ENCODE results near the gene EREG. TPM values are rescaled to one million over a fixed set of nuclear protein-coding genes. Genes with fewer than 3 reads are reported as not detected.

EREG gene
- total and polyA plus RNA-seq, 4 donors: 0.12 to 0.30 (median 0.14) TPM; not detected in 1

- no peaks in the 10 kb centered on the region for H3K4me1 ChIP-seq (ENCODE audit: control insufficient read depth, insufficient read depth, low read length)
- H3K27me3 ChIP-seq (ENCODE audit: control insufficient read depth, insufficient read depth, low read length): no peaks in the 10 kb centered on the region
- no peaks in the 10 kb centered on the region for H3K36me3 ChIP-seq (ENCODE audit: control insufficient read depth, insufficient read depth, low read length)
- 80% methylated on average over 7 of the region's 11 CpGs for WGBS (ENCODE audit: insufficient coverage)
- no peak overlapping the region for H3K4me3 ChIP-seq (ENCODE audit: low read depth, low read length)
- H3K27ac ChIP-seq (ENCODE audit: low read depth, low read length): no peak overlapping the region
- DNase-seq (ENCODE audit: low read depth in 4 of 6, low spot score in 6 of 6): no peak
- no peaks in the 10 kb centered on the region for H3K9me3 ChIP-seq (ENCODE audit: control insufficient read depth, insufficient read depth, low read length)
Observed at GRCh38 chr4:74431113-74431826, 66.3 kb downstream of the EREG start.

DNA sequence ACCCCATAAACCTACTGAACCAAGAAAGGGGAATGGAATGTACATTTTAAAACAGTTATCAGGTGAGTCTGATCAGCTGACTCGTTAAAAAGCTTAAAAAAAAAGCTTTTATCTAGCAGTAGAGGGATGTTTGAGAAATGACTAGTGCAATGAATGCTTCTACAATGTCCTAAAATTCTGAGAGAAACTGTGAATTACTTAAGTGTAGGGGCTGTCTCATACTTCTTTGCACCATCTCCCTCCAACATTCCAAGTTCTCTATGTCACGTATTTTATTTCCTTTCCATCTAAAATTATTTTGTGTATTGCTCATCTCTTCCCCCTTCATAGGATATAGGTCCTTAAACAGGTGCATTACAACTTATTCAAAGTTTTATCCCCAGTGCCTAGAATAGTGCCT, 68.1 kb downstream of the EREG start:
- WGBS (ENCODE audit: insufficient coverage): no CpG with 5 or more reads among the region's 2 CpGs
- DNase-seq (ENCODE audit: low read depth in 4 of 6, low spot score in 6 of 6): no peak
- Histone ChIP-seq H3K36me3 (ENCODE audit: control insufficient read depth, insufficient read depth, low read length) (no peaks in the 10 kb centered on the region), H3K9me3 (ENCODE audit: control insufficient read depth, insufficient read depth, low read length) (no peaks in the 10 kb centered on the region), H3K27ac (ENCODE audit: low read depth, low read length) (no peak overlapping the region), H3K4me1 (ENCODE audit: control insufficient read depth, insufficient read depth, low read length) (no peaks in the 10 kb centered on the region), H3K4me3 (ENCODE audit: low read depth, low read length) (no peak overlapping the region), H3K27me3 (ENCODE audit: control insufficient read depth, insufficient read depth, low read length) (no peaks in the 10 kb centered on the region)

DNA sequence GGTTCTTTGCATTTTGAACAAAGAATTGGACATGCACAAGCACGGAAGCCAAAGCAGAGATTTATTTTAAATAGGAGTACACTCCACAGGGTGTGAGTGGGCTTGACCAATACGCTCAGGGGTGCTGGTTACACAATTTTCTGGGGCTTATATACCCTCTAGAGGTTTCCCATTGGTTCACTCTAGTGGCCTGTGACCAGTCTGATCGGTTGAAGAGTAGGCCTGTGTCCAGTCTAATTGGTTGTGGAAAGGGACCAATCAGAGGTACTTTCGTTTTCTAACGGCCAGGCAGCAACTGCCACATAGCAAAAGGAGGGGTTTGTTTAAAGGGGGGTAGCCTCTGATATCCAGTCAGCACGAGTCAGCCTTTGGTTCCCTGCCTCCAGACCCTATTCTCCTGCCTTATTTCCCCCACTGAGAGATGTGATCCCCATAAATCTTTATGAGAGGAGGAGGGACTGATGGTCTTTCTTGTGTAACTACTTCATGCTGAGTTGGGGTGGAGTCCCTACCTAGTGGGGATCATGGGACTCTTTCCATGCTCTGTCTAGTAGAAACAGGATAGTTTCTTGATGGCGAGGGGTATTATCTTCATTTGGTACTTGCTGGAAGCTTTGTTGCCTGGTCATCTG, 68.7 kb downstream of the EREG start:
- WGBS (ENCODE audit: insufficient coverage): 86% methylated on average over 3 of the region's 7 CpGs
- no peak overlapping the region for H3K4me3 ChIP-seq (ENCODE audit: low read depth, low read length)
- no peak overlapping the region for H3K27ac ChIP-seq (ENCODE audit: low read depth, low read length)
- no peaks in the 10 kb centered on the region for H3K36me3 ChIP-seq (ENCODE audit: control insufficient read depth, insufficient read depth, low read length)
- H3K4me1 ChIP-seq (ENCODE audit: control insufficient read depth, insufficient read depth, low read length): no peaks in the 10 kb centered on the region
- DNase-seq (ENCODE audit: low read depth in 4 of 6, low spot score in 6 of 6): no peak
- no peaks in the 10 kb centered on the region for H3K27me3 ChIP-seq (ENCODE audit: control insufficient read depth, insufficient read depth, low read length)
- H3K9me3 ChIP-seq (ENCODE audit: control insufficient read depth, insufficient read depth, low read length): no peaks in the 10 kb centered on the region

DNA sequence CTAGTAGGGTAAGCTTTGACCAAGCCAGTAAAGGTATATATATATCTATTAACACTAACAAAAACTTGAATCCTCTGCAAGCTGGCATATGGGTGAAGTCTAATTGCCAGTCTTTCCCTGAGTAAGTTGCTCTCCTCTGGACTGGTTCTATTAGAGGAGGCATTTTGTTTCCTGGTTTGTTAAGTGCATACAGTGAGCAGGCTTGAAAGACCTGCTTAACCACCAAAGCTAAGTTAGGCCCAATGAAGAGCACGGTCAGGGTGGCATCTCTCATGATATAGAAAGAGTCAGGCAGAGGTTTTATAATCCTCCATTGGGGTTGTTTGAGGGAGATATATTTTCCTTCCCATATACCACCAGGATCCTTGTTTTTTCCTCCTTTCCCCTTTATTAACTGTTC, 70.4 kb downstream of the EREG start:
- Histone ChIP-seq H3K36me3 (ENCODE audit: control insufficient read depth, insufficient read depth, low read length) (no peaks in the 10 kb centered on the region), H3K9me3 (ENCODE audit: control insufficient read depth, insufficient read depth, low read length) (no peaks in the 10 kb centered on the region), H3K27ac (ENCODE audit: low read depth, low read length) (no peak overlapping the region), H3K27me3 (ENCODE audit: control insufficient read depth, insufficient read depth, low read length) (no peaks in the 10 kb centered on the region), H3K4me1 (ENCODE audit: control insufficient read depth, insufficient read depth, low read length) (no peaks in the 10 kb centered on the region), H3K4me3 (ENCODE audit: low read depth, low read length) (no peak overlapping the region)
- DNase-seq (ENCODE audit: low read depth in 4 of 6, low spot score in 6 of 6): no peak
- WGBS (ENCODE audit: insufficient coverage): no CpG with 5 or more reads among the region's 1 CpG

- Histone ChIP-seq H3K4me1 (ENCODE audit: control insufficient read depth, insufficient read depth, low read length) (no peaks in the 10 kb centered on the region), H3K36me3 (ENCODE audit: control insufficient read depth, insufficient read depth, low read length) (no peaks in the 10 kb centered on the region), H3K27me3 (ENCODE audit: control insufficient read depth, insufficient read depth, low read length) (no peaks in the 10 kb centered on the region), H3K4me3 (ENCODE audit: low read depth, low read length) (no peak overlapping the region), H3K9me3 (ENCODE audit: control insufficient read depth, insufficient read depth, low read length) (no peaks in the 10 kb centered on the region), H3K27ac (ENCODE audit: low read depth, low read length) (no peak overlapping the region)
- no peak for DNase-seq (ENCODE audit: low read depth in 4 of 6, low spot score in 6 of 6)
- 100% methylated on average over 1 of the region's 3 CpGs for WGBS (ENCODE audit: insufficient coverage)
Observed at GRCh38 chr4:74437866-74438265, 72.9 kb downstream of the EREG start.

Other genes starting within 250 kb of the EREG start
- 10 to 100 TPM; 27.2 to 48.1 TPM for gene MTHFD2L, start 207.0 kb upstream of the EREG start, total RNA-seq
- gene MTHFD2L, start 207.0 kb upstream of the EREG start, polyA plus RNA-seq (ENCODE audit: insufficient read length in 2 of 2): 10 to 100 TPM; 34.4 to 42.1 TPM
- 10 to 100 TPM in 1 of 2 donors, 1 to 10 TPM in 1; 7.8 to 14.2 TPM for gene EPGN, start 56.7 kb upstream of the EREG start, total RNA-seq
- gene EPGN, start 56.7 kb upstream of the EREG start, polyA plus RNA-seq (ENCODE audit: insufficient read length in 2 of 2): 1 to 10 TPM in 1 of 2 donors, not detected in 1; 2.9 TPM
- gene AREG, start 80.0 kb downstream of the EREG start, total RNA-seq: under 1 TPM; 0.22 to 0.69 TPM
- gene AREG, start 80.0 kb downstream of the EREG start, polyA plus RNA-seq (ENCODE audit: insufficient read length in 2 of 2): under 1 TPM in 1 of 2 donors, not detected in 1; 0.33 TPM